GM21367 (cell line): ENCODE measurements around the gene EPB41L2.

ENCODE experiments used
- ATAC-seq: cut with Tn5 transposase; IDR thresholded peaks from one replicate; pipeline ENCODE4 v1.9.1; 2021; ENCODE audit not compliant: unreplicated experiment

The EPB41L2 gene

DNA sequence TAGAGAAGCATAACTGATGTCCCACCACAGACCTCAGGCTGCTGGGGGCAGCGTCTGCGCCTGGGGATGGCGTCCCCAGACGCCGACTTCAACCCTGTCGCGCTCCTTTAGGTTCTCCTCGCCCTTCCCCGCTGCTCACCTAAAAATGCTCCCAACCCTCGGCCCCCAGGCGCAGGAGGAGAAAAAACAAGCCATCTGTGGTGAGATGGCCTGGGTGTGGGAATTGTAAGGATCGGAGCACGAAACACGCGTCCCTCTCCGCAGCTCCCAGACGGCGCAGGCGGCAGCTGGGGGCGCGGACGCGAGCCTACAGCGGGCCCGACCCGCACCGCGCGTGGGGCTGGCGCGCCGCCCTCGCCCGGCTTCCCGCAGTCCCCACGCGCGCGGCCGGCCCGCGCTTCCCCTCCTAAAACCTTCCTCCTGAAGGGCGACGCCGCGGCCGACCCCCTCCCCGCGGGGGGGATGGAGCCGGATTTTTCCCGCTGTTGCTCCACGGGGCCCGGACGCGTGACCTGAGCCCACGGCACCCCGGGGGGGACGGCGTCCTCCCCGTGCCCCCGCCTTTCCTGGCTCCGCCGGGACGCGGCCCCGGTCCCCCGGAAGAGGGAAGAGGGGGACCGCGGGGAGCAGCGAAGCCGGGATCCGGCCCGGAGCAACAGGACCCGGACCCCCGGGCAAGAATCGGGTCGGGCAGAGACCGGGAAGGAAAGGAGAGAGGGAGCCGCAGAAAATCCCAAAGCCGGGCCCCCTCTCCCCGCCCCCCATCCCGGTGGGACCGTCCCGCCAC, 611 bp downstream of the EPB41L2 start:
- ATAC-seq, result no peak

DNA sequence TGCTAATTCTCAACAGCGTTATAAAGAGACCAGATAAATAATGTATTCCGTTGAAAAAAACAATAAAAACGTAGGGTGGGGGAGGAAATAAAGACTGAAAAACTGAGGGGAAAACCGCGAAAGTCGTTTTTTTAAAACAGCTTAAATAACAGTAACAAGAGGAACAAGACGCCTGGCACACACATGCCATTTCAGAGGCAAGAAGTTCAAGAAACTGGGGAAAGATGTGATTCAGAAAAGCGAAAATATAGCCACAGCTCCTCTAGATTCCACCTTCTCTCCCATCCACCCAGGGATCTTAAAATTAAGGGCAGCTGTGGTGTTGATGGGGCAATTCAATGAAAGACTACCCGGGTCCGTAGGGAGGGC, 1.3 kb downstream of the EPB41L2 start:
- ATAC-seq, result no peak

DNA sequence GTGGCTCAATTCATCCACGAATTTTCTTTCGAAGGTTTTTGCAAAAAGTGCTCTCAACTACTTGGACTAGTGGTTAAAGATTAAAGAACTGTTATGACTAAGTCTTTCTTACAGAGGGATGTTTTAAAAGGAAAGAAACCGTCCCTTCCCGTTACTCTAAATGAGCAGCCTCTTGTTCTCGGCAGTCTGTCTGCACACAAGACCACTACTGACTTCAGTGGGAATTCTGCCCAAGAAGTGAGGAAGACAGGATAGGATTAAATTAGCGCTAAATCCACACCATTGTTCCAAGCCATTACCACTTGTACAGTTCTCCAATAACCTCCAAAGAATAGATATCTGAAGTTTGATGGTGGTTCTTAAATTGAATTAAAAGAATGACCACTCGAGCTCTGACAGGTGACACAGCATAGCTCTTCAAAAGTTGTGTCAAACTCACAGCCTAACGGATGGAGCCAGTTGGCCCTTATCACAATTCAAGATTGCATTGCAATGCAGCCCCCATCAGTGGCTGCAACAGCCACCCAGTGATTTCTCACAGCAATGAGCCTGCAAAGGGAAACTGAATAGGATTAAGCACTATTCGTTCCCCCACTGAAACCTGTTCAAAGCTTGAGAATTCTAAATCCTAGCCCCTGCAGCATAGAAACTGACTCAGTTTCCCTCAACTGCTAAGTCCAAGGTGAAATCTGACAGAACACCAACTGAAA, 1.8 kb downstream of the EPB41L2 start:
- ATAC-seq, result no peak

- ATAC-seq, result no peak
These were observed 2.7 kb downstream of the EPB41L2 start for GRCh38 chr6:131060311-131060710.

DNA sequence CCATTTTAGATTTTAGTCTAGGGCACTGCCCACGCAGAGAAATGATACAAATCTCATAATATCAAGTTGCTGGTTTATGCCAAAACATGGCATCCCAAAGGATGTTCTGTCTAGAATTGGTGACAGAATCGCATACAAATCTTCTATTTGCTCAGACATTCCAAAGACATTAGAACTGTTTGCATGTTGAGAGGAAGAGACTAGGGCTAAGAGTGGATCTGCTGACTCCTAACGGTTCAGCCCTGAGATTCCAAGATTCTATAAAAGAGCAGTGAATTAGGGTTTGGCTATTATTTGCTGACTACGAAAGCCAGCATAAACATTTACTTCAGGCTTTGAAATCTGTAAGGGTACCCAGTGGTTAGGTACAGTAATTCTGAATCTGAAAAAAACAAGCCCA, 3.6 kb downstream of the EPB41L2 start:
- no peak for ATAC-seq

- ATAC-seq, result no peak
These were observed 4.8 kb downstream of the EPB41L2 start for GRCh38 chr6:131058236-131058635.

- ATAC-seq, result no peak
These were observed 8.4 kb downstream of the EPB41L2 start for GRCh38 chr6:131054392-131055250.

GRCh38 chr6:131053546-131054240, 9.4 kb downstream of the EPB41L2 start:
- ATAC-seq, result no peak

GRCh38 chr6:131052181-131052580, 10.9 kb downstream of the EPB41L2 start:
- ATAC-seq, result no peak

DNA sequence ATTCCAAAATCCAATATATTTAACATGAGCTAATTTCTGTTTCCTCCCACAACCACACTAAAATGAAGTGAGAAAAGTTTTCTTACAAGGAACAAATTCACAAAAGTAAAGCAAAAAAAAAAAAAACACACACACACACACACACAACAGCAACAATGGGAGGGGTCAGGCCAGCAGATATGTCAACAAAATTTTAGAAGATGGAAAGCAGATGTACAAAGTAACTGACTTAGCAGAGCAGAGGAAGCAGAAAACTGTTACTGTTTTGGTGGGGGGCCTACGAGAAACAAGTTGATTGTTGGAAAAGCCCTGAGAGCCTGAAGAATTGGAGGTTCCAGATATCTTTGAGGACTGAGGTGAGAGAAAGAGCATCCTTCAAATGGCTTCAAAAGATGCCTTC, 11.7 kb downstream of the EPB41L2 start:
- no peak for ATAC-seq

- no peak for ATAC-seq
These were observed 13.4 kb downstream of the EPB41L2 start for GRCh38 chr6:131049608-131050007.

- no peak for ATAC-seq
These were observed 14.0 kb downstream of the EPB41L2 start for GRCh38 chr6:131048933-131049515.

- ATAC-seq, result no peak
These were observed 14.6 kb downstream of the EPB41L2 start for GRCh38 chr6:131048459-131048858.

DNA sequence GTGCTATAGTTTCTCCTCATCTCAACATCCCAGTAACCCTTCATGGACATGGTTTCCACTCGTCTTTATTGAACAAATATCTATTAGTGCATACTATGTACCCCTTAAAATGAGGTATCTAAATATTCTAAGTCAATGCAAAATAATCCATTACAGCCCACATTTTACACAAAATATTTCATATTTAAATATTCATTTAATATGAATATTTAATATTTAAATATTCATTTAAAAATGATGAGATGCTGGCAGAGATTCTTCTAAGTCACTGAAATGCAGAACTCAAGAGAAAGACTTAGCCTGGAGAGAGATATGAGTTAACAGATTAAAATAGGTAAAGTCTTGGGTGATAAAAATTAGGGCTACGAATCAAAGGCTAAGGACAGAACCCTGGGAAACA, 17.9 kb downstream of the EPB41L2 start:
- ATAC-seq, result no peak

DNA sequence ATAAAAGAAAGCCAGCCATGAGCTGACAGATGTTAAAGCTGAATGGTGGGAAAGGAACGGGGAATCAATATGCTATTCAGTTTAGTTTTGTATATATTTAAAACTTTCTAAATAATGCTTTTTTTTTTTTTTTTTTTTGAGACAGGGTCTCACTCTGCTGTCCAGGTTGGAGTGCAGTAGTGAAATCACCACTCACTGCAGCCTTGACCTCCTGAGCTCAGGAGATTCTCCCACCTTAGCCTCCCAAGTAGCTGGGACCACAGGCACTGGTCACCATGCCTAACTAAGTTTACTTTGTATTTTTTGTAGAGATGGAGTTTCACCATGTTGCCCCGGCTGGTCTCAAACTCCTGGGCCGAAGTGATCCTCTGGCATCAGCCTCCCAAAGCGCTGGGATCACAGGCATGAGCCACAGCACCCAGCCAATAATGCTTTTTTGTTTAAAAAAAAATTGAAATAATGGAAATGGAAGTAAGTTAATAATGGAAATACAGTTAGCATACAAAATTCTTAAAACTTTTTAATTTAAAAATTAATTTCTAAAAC, 19.1 kb downstream of the EPB41L2 start:
- no peak for ATAC-seq

- ATAC-seq, result no peak
These were observed 20.4 kb downstream of the EPB41L2 start for GRCh38 chr6:131042664-131043063.

- ATAC-seq, result no peak
These were observed 21.2 kb downstream of the EPB41L2 start for GRCh38 chr6:131041814-131042213.

GRCh38 chr6:131040866-131041265, 22.2 kb downstream of the EPB41L2 start:
- no peak for ATAC-seq

DNA sequence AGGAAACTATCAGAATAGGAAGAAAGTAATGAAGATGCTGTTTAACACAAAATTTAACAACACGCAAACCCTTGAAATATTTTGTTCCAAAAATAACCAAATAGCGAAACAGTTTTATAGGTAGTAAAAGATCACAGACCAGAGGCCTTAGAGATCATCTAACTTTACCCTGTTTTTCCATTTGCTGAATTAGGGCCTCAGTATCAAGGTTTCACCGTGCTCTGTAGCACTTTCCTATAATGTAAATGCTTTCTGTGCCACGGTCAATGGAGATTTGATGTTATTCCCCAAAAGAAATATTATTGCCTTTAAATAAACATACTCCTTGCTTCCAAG, 23.7 kb downstream of the EPB41L2 start:
- no peak for ATAC-seq

DNA sequence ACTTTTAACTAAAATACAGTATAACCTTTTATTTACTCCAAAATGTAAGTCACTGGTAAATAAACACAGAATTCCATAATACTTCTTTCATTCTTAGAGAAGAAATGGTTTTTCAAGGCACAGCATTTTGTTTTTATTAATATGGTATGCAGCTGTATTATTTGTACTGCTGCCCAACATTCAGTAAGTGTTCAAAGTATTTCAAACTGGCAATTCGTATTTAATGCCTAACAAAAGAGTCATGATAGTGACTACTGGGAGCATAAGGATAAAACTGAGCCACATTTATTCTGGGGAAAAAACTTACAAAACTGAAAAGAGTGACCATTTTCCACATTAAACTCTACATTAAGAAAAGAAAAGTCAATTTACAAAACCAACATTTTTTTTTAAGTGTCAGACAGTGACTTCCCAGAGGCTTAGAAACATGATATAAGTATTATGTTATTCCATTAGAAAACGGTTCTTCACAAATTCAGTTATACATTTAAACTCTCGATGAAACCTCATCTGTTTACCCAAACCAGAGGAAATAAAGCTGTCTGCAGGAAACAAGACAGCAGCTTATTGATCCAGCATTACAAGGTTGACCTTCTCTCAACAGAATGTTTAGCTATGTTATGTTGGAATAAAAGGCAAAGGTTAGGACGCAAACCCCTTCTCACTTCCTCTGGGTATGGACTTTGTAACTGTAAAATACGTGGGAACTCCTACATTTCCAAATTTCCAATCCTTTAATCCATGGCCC, 24.3 kb downstream of the EPB41L2 start:
- no peak for ATAC-seq
